Hepatocyte (in vitro differentiated cells): ENCODE results near the gene ESR1.

Experiments
- EZH2 ChIP-seq: fragments of 200-600 bp; sonication (generic); IDR thresholded peaks from 2 replicates; pipeline ENCODE4 v1.6.1; 2016; ENCODE audit warnings: antibody characterized with exemption, mild to moderate bottlenecking, borderline replicate concordance
- TF ChIP-seq, protein P1 (sequence below): fragments of 200-600 bp; sonication (generic); IDR thresholded peaks from 2 replicates; pipeline ENCODE4 v1.5.1; 2016; ENCODE audit warnings: antibody characterized with exemption, mild to moderate bottlenecking; ENCODE audit not compliant: poor library complexity

DNA sequence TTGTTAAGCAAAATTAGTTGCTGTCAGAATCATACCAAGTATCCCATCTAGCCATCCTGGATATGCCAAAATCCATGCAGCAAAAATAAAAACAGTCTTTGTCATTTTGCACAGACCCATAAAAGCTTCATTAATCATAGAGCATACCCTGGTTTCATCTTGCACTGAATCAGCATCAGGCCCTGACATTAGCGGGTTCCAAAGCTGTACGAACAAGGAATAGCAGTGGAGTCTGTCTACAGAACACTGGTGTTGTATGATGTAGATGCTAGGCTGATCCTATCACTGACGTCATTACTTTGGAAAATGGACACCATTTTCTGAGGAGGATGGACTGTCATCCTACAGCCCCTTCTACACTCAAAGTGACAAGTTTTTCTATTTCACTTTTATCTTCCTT, 315.6 kb downstream of the ESR1 start:
- no peak for TF ChIP-seq EZH2
- TF ChIP-seq, protein P1, sequence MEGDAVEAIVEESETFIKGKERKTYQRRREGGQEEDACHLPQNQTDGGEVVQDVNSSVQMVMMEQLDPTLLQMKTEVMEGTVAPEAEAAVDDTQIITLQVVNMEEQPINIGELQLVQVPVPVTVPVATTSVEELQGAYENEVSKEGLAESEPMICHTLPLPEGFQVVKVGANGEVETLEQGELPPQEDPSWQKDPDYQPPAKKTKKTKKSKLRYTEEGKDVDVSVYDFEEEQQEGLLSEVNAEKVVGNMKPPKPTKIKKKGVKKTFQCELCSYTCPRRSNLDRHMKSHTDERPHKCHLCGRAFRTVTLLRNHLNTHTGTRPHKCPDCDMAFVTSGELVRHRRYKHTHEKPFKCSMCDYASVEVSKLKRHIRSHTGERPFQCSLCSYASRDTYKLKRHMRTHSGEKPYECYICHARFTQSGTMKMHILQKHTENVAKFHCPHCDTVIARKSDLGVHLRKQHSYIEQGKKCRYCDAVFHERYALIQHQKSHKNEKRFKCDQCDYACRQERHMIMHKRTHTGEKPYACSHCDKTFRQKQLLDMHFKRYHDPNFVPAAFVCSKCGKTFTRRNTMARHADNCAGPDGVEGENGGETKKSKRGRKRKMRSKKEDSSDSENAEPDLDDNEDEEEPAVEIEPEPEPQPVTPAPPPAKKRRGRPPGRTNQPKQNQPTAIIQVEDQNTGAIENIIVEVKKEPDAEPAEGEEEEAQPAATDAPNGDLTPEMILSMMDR = no peak
